ENCODE measurements around the gene MAD2L1BP.

MAD2L1BP gene

GRCh38 chr6:43622541-43622940 lies 13.1 kb upstream of the MAD2L1BP start:
- Histone ChIP-seq H3K36me3 (peaks cover 64 to 78% (median 71%) of the 10 kb centered on the region in 3 donors), H3K27me3 (no peaks in the 10 kb centered on the region), H3K4me3 (no peak overlapping the region), H3K27ac (no peak overlapping the region), H3K4me1 (peaks cover 0 to 12% (median 9%) of the 10 kb centered on the region in 4 donors), H3K9me3 (no peaks in the 10 kb centered on the region)
- TF ChIP-seq CTCF (IDR thresholded peaks at IDR 0.05), result no peak
- DNase-seq, result no peak
- intact Hi-C loops (cut with DNase I; ENCODE audit: low total_unique reads), result no loop called here

- peaks cover 64 to 71% (median 70%) of the 10 kb centered on the region in 3 donors for H3K36me3 ChIP-seq
- no peaks in the 10 kb centered on the region for H3K27me3 ChIP-seq
- DNase-seq, result no peak
- H3K27ac ChIP-seq, result no peak overlapping the region
- intact Hi-C loops (cut with DNase I; ENCODE audit: low total_unique reads), result no loop called here
- no peak overlapping the region for H3K4me3 ChIP-seq
- H3K9me3 ChIP-seq, result no peaks in the 10 kb centered on the region
- TF ChIP-seq CTCF (IDR thresholded peaks at IDR 0.05), result no peak
- peaks cover 0 to 19% (median 16%) of the 10 kb centered on the region in 4 donors for H3K4me1 ChIP-seq
Observed at GRCh38 chr6:43623880-43624785, 11.5 kb upstream of the MAD2L1BP start.

GRCh38 chr6:43624786-43625288 lies 10.8 kb upstream of the MAD2L1BP start:
- H3K27ac ChIP-seq, result no peak overlapping the region
- no peak overlapping the region for H3K4me3 ChIP-seq
- H3K9me3 ChIP-seq, result no peaks in the 10 kb centered on the region
- DNase-seq, result no peak
- H3K27me3 ChIP-seq, result no peaks in the 10 kb centered on the region
- no peak for TF ChIP-seq CTCF (IDR thresholded peaks at IDR 0.05)
- peaks cover 0 to 19% (median 16%) of the 10 kb centered on the region in 4 donors for H3K4me1 ChIP-seq
- peaks cover 59 to 68% (median 65%) of the 10 kb centered on the region in 3 donors for H3K36me3 ChIP-seq
- intact Hi-C loops (cut with DNase I; ENCODE audit: low total_unique reads), result no loop called here

GRCh38 chr6:43625393-43625992 lies 10.1 kb upstream of the MAD2L1BP start:
- no peak overlapping the region for H3K27ac ChIP-seq
- TF ChIP-seq CTCF (IDR thresholded peaks at IDR 0.05), result no peak
- H3K4me1 ChIP-seq, result peaks cover 0 to 23% (median 20%) of the 10 kb centered on the region in 4 donors
- intact Hi-C loops (cut with DNase I; ENCODE audit: low total_unique reads), result no loop called here
- no peak overlapping the region for H3K4me3 ChIP-seq
- no peaks in the 10 kb centered on the region for H3K9me3 ChIP-seq
- H3K27me3 ChIP-seq, result no peaks in the 10 kb centered on the region
- peaks cover 52 to 61% (median 58%) of the 10 kb centered on the region in 3 donors for H3K36me3 ChIP-seq
- no peak for DNase-seq

GRCh38 chr6:43627008-43627825 lies 8.4 kb upstream of the MAD2L1BP start:
- no peak for TF ChIP-seq CTCF (IDR thresholded peaks at IDR 0.05)
- DNase-seq, result peak; percentile 83 to 88
- H3K4me1 ChIP-seq, result peaks cover 0 to 25% (median 21%) of the 10 kb centered on the region in 4 donors
- peaks cover 38 to 44% (median 41%) of the 10 kb centered on the region in 3 donors for H3K36me3 ChIP-seq
- no peaks in the 10 kb centered on the region for H3K27me3 ChIP-seq
- H3K9me3 ChIP-seq, result no peaks in the 10 kb centered on the region
- peak overlapping the region; percentile 93 to 95 for H3K27ac ChIP-seq
- peak overlapping the region in 1 of 2 donors; percentile 93 for H3K4me3 ChIP-seq
- intact Hi-C loops (cut with DNase I; ENCODE audit: low total_unique reads), result no loop called here
